OCI-LY3 (cell line): ENCODE data around the gene CCDC185.
"Not testable (repeated sequence)": the region's sequence is repeated elsewhere in the genome, so short reads cannot be mapped to it uniquely, and the experiment has no call there.

ENCODE experiments used
- H2AFZ ChIP-seq: fragments of 200-600, 300-600 bp; shearing (Covaris generic); 2 replicates; pipeline ENCODE4 v1.6.0; 2014; ENCODE audit warnings: antibody characterized with exemption, low read depth, low read length
- H3K27ac ChIP-seq: fragments of 200-600, 300-600 bp; sonication (generic); 2 replicates; pipeline ENCODE4 v1.5.1; 2014; ENCODE audit warnings: mild to moderate bottlenecking, low read length, moderate library complexity, mixed read lengths
- H3K27me3 ChIP-seq: fragments of 200-600, 300-600 bp; sonication (generic); 2 replicates; pipeline ENCODE4 v1.6.1; 2014; ENCODE audit warnings: low read depth, low read length, mixed read lengths
- H3K36me3 ChIP-seq: fragments of 200-600, 300-600 bp; sonication (generic); replicated peaks from 2 replicates; pipeline ENCODE3; 2014; ENCODE audit warnings: low read depth, low read length, mixed read lengths
- H3K4me1 ChIP-seq: fragments of 300-600, 200-600 bp; sonication (generic); 2 replicates; pipeline ENCODE4 v1.6.1; 2014; ENCODE audit warnings: low read length, mixed read lengths
- H3K4me2 ChIP-seq: fragments of 200-600, 300-600 bp; sonication (generic); 2 replicates; pipeline ENCODE4 v1.6.1; 2014; ENCODE audit warnings: low read length, mixed read lengths
- H3K4me3 ChIP-seq: fragments of 300-600, 200-600 bp; sonication (generic); 2 replicates; pipeline ENCODE4 v1.5.1; 2014; ENCODE audit warnings: antibody characterized with exemption, mild to moderate bottlenecking, low read length, moderate library complexity
- H3K79me2 ChIP-seq: fragments of 300-600, 200-600 bp; shearing (Covaris generic); 2 replicates; pipeline ENCODE4 v1.6.1; 2014; ENCODE audit warnings: mild to moderate bottlenecking, low read length, mixed read lengths
- H3K9ac ChIP-seq: fragments of 300-600, 200-600 bp; shearing (Covaris generic); 2 replicates; pipeline ENCODE4 v1.6.0; 2014; ENCODE audit warnings: mild to moderate bottlenecking, low read length, moderate library complexity
- H3K9me3 ChIP-seq: fragments of 200-600, 300-600 bp; shearing (Covaris generic); 2 replicates; pipeline ENCODE4 v1.6.1; 2014; ENCODE audit warnings: low read length, mixed read lengths; ENCODE audit not compliant: insufficient read depth
- H4K20me1 ChIP-seq: fragments of 200-600, 300-600 bp; sonication (generic); 2 replicates; pipeline ENCODE4 v1.6.1; 2016; ENCODE audit warnings: low read length, mixed read lengths; ENCODE audit not compliant: insufficient read depth
- EZH2phosphoT487 ChIP-seq: fragments of 200-600 bp; shearing (Covaris generic); IDR thresholded peaks from 2 replicates; pipeline ENCODE4 v1.6.1; 2018; ENCODE audit warnings: antibody characterized with exemption, mixed run types, low read depth
- TF ChIP-seq, protein P1 (sequence below): fragments of 200-600, 300-600 bp; sonication (generic); IDR thresholded peaks from 2 replicates; pipeline ENCODE4 v1.5.1; 2014; ENCODE audit warnings: antibody characterized with exemption, low read length, low read depth

CCDC185 gene

DNA sequence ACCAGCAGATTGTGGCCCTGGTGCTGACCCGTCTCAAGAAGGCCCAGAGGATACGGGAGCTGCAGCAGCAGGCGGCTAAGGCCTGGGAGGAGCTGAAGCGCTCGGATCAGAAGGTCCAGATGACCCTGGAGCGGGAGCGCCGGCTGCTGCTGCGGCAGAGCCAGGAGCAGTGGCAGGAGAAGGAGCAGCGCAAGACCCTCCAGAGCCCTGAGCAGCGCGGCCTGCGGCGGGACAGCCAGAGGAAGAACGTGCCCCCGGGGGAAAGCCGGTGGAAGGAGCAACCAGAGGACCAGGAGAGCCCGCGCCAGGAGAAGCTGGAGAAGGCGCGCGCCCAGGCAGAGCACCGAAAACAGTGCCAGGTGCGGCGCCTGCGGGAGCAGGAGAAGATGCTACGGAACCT lies 1.0 kb downstream of the CCDC185 start:
- H3K4me1 ChIP-seq, result no peaks in the 10 kb centered on the region
- H3K9me3 ChIP-seq, result no peaks in the 10 kb centered on the region
- no peaks in the 10 kb centered on the region for H3K36me3 ChIP-seq
- H3K27ac ChIP-seq, result no peak overlapping the region
- H3K9ac ChIP-seq, result no peak overlapping the region
- H2AFZ ChIP-seq, result no peak overlapping the region
- H4K20me1 ChIP-seq, result no peaks in the 10 kb centered on the region
- no peaks in the 10 kb centered on the region for H3K79me2 ChIP-seq
- no peak overlapping the region for H3K4me2 ChIP-seq
- peaks cover 8% of the 10 kb centered on the region for H3K27me3 ChIP-seq
- no peak overlapping the region for H3K4me3 ChIP-seq
- TF ChIP-seq, protein P1, sequence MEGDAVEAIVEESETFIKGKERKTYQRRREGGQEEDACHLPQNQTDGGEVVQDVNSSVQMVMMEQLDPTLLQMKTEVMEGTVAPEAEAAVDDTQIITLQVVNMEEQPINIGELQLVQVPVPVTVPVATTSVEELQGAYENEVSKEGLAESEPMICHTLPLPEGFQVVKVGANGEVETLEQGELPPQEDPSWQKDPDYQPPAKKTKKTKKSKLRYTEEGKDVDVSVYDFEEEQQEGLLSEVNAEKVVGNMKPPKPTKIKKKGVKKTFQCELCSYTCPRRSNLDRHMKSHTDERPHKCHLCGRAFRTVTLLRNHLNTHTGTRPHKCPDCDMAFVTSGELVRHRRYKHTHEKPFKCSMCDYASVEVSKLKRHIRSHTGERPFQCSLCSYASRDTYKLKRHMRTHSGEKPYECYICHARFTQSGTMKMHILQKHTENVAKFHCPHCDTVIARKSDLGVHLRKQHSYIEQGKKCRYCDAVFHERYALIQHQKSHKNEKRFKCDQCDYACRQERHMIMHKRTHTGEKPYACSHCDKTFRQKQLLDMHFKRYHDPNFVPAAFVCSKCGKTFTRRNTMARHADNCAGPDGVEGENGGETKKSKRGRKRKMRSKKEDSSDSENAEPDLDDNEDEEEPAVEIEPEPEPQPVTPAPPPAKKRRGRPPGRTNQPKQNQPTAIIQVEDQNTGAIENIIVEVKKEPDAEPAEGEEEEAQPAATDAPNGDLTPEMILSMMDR, result no peak
- TF ChIP-seq EZH2phosphoT487, result no peak

DNA sequence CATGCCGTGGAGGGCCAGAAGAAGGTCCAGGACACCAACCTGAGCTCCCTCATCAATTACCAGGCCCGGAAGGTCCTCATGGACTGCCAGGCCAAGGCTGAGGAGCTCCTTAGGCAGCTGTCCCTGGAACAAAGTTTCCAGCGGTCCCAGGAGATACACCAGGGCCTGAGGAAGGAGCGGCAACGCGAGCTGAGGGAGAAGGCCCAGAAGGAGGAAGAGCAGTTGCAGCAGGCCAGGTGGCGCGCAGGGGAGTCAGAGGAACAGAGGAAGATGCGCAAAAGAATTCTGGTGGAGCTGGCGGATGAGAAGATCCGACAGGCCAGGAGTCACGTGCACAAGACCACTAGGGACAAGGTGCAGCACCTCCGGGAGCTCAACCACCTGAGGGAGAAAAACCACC lies 1.5 kb downstream of the CCDC185 start:
- Histone ChIP-seq H2AFZ (no peak overlapping the region), H4K20me1 (no peaks in the 10 kb centered on the region), H3K36me3 (no peaks in the 10 kb centered on the region), H3K27me3 (peaks cover 4% of the 10 kb centered on the region), H3K4me1 (no peaks in the 10 kb centered on the region), H3K27ac (no peak overlapping the region), H3K79me2 (no peaks in the 10 kb centered on the region), H3K9ac (no peak overlapping the region), H3K4me3 (no peak overlapping the region), H3K9me3 (no peaks in the 10 kb centered on the region), H3K4me2 (no peak overlapping the region)
- TF ChIP-seq, protein P1, result no peak
- TF ChIP-seq EZH2phosphoT487, result no peak

DNA sequence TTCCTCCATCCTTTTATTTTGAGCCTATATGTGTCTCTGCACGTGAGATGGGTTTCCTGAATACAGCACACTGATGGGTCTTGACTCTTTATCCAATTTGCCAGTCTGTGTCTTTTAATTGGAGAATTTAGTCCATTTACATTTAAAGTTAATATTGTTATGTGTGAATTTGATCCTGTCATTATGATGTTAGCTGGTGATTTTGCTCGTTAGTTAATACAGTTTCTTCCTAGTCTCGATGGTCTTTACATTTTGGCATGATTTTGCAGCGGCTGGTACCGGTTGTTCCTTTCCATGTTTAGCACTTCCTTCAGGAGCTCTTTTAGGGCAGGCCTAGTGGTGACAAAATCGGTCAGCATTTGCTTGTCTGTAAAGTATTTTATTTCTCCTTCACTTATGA lies 6.2 kb downstream of the CCDC185 start:
- H3K4me1 ChIP-seq, H3K79me2 ChIP-seq, H3K9ac ChIP-seq, H3K36me3 ChIP-seq, H3K4me3 ChIP-seq, H3K27ac ChIP-seq, H3K9me3 ChIP-seq, H3K27me3 ChIP-seq, H4K20me1 ChIP-seq, H2AFZ ChIP-seq, H3K4me2 ChIP-seq: not testable (repeated sequence)

DNA sequence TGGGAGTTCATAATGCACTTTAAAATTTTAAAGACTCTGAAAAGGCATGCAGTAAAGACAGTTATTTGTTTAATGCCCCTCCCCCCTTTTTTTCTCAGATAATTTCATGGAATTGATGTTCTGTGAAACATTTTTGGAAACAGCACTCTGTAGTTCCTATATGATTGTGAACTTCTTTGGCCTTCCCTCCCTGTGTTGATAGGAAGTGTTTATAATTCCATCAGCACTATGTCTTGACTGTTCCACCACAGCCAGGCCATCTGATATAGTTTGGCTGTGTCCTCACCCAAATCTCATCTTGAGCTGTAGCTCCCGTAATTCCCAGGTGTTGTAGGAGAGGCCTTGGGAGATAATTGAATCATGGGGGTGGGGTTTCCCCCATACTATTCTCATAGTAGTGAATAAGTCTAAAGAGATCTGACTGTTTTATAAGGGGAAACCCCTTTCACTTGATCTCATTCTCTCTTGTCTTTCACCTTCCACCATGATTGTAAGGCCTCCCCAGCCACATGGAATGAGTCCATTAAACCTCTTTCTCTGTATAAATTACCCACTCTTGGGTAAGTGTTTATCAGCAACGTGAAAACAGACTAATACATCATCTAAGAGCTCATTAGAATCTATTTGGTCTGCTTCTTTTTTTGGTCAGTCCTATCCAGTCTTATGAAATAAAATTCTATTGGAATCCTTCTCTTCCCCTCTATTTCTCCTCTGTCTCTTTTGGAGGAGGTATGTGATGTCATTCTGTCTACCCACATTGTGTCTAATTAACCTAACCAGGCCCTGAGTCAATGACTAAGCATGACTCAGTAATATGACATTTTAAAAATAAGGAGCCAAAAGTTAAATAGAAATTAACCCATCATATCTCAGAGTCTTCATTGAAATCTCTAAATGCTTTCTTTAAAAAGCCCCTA lies 8.9 kb downstream of the CCDC185 start:
- no peaks in the 10 kb centered on the region for H3K27me3 ChIP-seq
- H3K79me2 ChIP-seq, result no peaks in the 10 kb centered on the region
- no peak overlapping the region for H3K9ac ChIP-seq
- no peaks in the 10 kb centered on the region for H4K20me1 ChIP-seq
- H3K27ac ChIP-seq, result no peak overlapping the region
- H3K9me3 ChIP-seq, result no peaks in the 10 kb centered on the region
- no peak overlapping the region for H3K4me2 ChIP-seq
- TF ChIP-seq EZH2phosphoT487, result no peak
- TF ChIP-seq, protein P1, result no peak
- H3K4me1 ChIP-seq, result no peaks in the 10 kb centered on the region
- no peak overlapping the region for H3K4me3 ChIP-seq
- H2AFZ ChIP-seq, result no peak overlapping the region
- no peaks in the 10 kb centered on the region for H3K36me3 ChIP-seq
